GM19438 (cell line): ENCODE measurements around the gene FAM216A.

Experiments used
- ATAC-seq: cut with Tn5 transposase; IDR thresholded peaks from one replicate; pipeline ENCODE4 v1.9.1; 2021; ENCODE audit warnings: low read depth; ENCODE audit not compliant: unreplicated experiment

FAM216A gene

GRCh38 chr12:110537605-110538409, 69.2 kb downstream of the FAM216A start:
- no peak for ATAC-seq

- no peak for ATAC-seq
Measured at GRCh38 chr12:110538869-110539622, 70.4 kb downstream of the FAM216A start.
